ENCODE data around the gene ZNF670.
A peak's percentile ranks its signal among the peaks of the same experiment; 100 is the strongest.
"Not testable (repeated sequence)": the region's sequence is repeated elsewhere in the genome, so short reads cannot be mapped to it uniquely, and the experiment has no call there.

ZNF670 gene

GRCh38 chr1:247078258-247079140 is at the start of gene ZNF670:
TSS of gene ZNF670 (minus strand) at chr1:247078811. CDS start at chr1:247078596, 215 bp downstream.
- DNase-seq = peak; percentile 87

GRCh38 chr1:247127519-247128282 is 49.1 kb upstream of the ZNF670 start:
- DNase-seq = not testable (repeated sequence)

GRCh38 chr1:247126601-247127000 is 48.0 kb upstream of the ZNF670 start:
- not testable (repeated sequence) for DNase-seq

- DNase-seq = not testable (repeated sequence)
Measured at GRCh38 chr1:247126166-247126565, 47.6 kb upstream of the ZNF670 start.

- DNase-seq = no peak
Measured at GRCh38 chr1:247121382-247121781, 42.8 kb upstream of the ZNF670 start.

- not testable (repeated sequence) for DNase-seq
Measured at GRCh38 chr1:247120408-247120668, 41.7 kb upstream of the ZNF670 start.

- DNase-seq = no peak
Measured at GRCh38 chr1:247119600-247120407, 41.2 kb upstream of the ZNF670 start.

GRCh38 chr1:247118946-247119446 is 40.4 kb upstream of the ZNF670 start:
- no peak for DNase-seq

- DNase-seq = no peak
Measured at GRCh38 chr1:247115545-247115944, 36.9 kb upstream of the ZNF670 start.

GRCh38 chr1:247115141-247115510 is 36.5 kb upstream of the ZNF670 start:
- no peak for DNase-seq

GRCh38 chr1:247114351-247115140 is 35.9 kb upstream of the ZNF670 start:
- DNase-seq = no peak

- DNase-seq = no peak
Measured at GRCh38 chr1:247113733-247114271, 35.2 kb upstream of the ZNF670 start.

- no peak for DNase-seq
Measured at GRCh38 chr1:247113094-247113497, 34.5 kb upstream of the ZNF670 start.

GRCh38 chr1:247112479-247112781 is 33.8 kb upstream of the ZNF670 start:
- DNase-seq = no peak

GRCh38 chr1:247111700-247112478 is 33.3 kb upstream of the ZNF670 start:
- DNase-seq = no peak

- no peak for DNase-seq
Measured at GRCh38 chr1:247111259-247111699, 32.7 kb upstream of the ZNF670 start.

- DNase-seq = no peak
Measured at GRCh38 chr1:247110627-247111258, 32.1 kb upstream of the ZNF670 start.

GRCh38 chr1:247107694-247108093 is 29.1 kb upstream of the ZNF670 start:
- no peak for DNase-seq

- DNase-seq = no peak
Measured at GRCh38 chr1:247105966-247106365, 27.4 kb upstream of the ZNF670 start.

GRCh38 chr1:247104965-247105364 is 26.4 kb upstream of the ZNF670 start:
- no peak for DNase-seq
